Neural crest cell (in vitro differentiated cells): ENCODE measurements around the gene TRIM8. TPM values are rescaled to one million over a fixed set of nuclear protein-coding genes. Genes with fewer than 3 reads are reported as not detected.

Experiments used
- DNase-seq: peaks from one replicate; pipeline ENCODE4 v3.0.0; 2021; ENCODE audit warnings: low read depth, mixed read lengths, low spot score
- H3K27ac Mint-ChIP-seq: one replicate; pipeline ENCODE4 v1.8.0; 2021; ENCODE audit warnings: mild to moderate bottlenecking, mixed read lengths; ENCODE audit not compliant: unreplicated experiment
- H3K27me3 Mint-ChIP-seq: 2 replicates; pipeline ENCODE4 v1.8.0; 2021; ENCODE audit warnings: low read depth, mild to moderate bottlenecking, mixed read lengths
- H3K36me3 Mint-ChIP-seq: 2 replicates; pipeline ENCODE4 v1.8.0; 2021; ENCODE audit warnings: low read depth, mild to moderate bottlenecking, mixed read lengths
- H3K4me1 Mint-ChIP-seq: 2 replicates; pipeline ENCODE4 v1.8.0; 2021; ENCODE audit warnings: mixed read lengths
- H3K4me3 Mint-ChIP-seq: one replicate; pipeline ENCODE4 v1.8.0; 2021; ENCODE audit warnings: mild to moderate bottlenecking, mixed read lengths
- H3K9me3 Mint-ChIP-seq: 2 replicates; pipeline ENCODE4 v1.8.0; 2021; ENCODE audit warnings: mixed read lengths
- total RNA-seq: library from RNA; stranded (reverse); gene quantifications from 2 replicates; pipeline ENCODE4 v1.2.1, GENCODE V29; 2021
- TF ChIP-seq, protein P1 (sequence below): fragments of 200-600 bp; sonication (generic); conservative IDR thresholded peaks from 2 replicates; pipeline ENCODE4 v1.5.0; 2021; ENCODE audit warnings: antibody characterized with exemption, mild to moderate bottlenecking

The TRIM8 gene
- total RNA-seq, 1 donor from 2014 or later: 76.9 TPM

DNA sequence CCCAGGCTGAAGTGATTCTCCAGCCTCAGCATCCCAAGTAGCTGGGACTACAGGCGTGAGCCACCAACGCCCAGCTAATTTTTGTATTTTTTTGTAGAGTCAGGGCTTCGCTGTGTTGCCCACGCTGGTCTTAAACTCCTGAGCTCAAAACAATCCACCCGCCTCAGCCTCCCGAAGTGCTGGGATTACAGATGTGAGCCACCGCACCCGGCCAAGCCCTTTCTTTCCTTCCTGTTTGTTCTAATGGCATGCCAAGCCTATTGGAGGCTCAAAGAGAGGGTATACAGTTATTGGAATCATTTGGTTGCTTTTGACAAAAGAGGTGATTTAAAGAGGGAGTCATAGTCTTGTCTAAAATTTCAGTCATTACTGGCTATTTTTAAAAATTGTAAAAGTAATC is 46.0 kb upstream of the TRIM8 start:
- Mint-ChIP-seq H3K36me3 (peaks cover 2% of the 10 kb centered on the region), H3K4me1 (peaks cover 29% of the 10 kb centered on the region), H3K27me3 (no peaks in the 10 kb centered on the region), H3K4me3 (no peak overlapping the region), H3K27ac (no peak overlapping the region), H3K9me3 (no peaks in the 10 kb centered on the region)
- TF ChIP-seq, protein P1, sequence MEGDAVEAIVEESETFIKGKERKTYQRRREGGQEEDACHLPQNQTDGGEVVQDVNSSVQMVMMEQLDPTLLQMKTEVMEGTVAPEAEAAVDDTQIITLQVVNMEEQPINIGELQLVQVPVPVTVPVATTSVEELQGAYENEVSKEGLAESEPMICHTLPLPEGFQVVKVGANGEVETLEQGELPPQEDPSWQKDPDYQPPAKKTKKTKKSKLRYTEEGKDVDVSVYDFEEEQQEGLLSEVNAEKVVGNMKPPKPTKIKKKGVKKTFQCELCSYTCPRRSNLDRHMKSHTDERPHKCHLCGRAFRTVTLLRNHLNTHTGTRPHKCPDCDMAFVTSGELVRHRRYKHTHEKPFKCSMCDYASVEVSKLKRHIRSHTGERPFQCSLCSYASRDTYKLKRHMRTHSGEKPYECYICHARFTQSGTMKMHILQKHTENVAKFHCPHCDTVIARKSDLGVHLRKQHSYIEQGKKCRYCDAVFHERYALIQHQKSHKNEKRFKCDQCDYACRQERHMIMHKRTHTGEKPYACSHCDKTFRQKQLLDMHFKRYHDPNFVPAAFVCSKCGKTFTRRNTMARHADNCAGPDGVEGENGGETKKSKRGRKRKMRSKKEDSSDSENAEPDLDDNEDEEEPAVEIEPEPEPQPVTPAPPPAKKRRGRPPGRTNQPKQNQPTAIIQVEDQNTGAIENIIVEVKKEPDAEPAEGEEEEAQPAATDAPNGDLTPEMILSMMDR: no peak
- no peak for DNase-seq

DNA sequence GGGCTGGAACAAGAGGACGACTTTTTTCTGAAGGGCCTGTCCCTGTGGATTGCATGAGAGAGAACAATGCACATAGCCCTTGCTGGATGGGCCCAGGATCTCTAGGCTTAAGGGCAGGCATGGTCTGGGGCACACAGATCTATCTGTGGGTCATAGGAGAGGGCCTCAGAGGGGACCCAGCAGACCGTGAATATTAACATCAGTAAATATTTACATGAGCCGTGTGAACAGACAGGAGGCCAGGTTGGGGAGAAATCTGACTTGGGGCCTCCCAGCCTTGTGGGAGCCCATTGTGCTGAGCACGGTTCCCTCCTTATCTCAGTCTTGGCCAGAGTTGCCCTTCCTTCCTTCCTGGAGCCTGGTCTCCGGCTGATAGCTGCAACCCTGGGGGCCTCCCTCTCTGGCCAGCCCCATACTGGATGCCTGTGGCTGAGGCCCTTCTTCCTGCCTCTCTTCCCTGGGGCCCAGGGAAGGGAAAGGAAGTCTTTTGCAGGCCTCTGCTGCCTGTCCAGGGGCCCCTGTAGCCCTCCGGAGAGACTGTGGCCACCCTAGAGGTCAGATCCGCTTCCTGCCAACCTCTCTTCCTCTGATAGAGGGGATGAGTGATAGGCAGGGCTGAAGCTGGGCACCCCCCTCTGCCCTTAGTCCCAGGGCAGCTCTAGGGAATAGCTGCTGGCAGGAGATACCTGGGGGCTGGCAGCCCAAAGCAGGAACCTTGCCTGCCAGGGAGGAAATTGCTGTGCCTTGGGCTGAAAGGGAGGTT is 44.5 kb upstream of the TRIM8 start:
- no peak for DNase-seq
- no peaks in the 10 kb centered on the region for H3K27me3 Mint-ChIP-seq
- peaks cover 21% of the 10 kb centered on the region for H3K4me1 Mint-ChIP-seq
- H3K36me3 Mint-ChIP-seq: peaks cover 2% of the 10 kb centered on the region
- TF ChIP-seq, protein P1: no peak
- no peak overlapping the region for H3K4me3 Mint-ChIP-seq
- no peaks in the 10 kb centered on the region for H3K9me3 Mint-ChIP-seq
- H3K27ac Mint-ChIP-seq: peak overlapping the region; percentile 68

DNA sequence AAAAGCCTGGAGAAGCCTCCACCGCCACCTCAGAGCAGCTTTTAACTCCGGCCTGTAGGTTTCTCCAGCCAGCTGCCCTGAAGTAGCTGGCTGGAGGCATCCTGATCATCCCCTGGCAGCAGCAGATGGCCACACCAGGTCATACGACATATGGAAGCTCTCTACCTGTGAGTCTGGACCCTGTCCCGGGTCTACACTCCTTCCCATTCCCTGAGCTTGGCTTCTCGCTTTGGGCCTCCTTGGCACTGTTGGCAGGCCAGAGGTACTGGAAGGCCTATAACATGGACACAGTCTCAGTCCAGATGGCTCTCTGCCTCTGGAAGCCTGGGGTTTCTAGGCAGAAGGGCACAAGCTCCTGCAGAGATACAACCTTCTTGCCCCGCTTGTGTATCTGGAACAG is 43.5 kb upstream of the TRIM8 start:
- TF ChIP-seq, protein P1: no peak
- Mint-ChIP-seq H3K4me1 (peaks cover 21% of the 10 kb centered on the region), H3K27ac (peak overlapping the region; percentile 67), H3K4me3 (no peak overlapping the region), H3K36me3 (peaks cover 2% of the 10 kb centered on the region), H3K9me3 (no peaks in the 10 kb centered on the region), H3K27me3 (no peaks in the 10 kb centered on the region)
- no peak for DNase-seq

DNA sequence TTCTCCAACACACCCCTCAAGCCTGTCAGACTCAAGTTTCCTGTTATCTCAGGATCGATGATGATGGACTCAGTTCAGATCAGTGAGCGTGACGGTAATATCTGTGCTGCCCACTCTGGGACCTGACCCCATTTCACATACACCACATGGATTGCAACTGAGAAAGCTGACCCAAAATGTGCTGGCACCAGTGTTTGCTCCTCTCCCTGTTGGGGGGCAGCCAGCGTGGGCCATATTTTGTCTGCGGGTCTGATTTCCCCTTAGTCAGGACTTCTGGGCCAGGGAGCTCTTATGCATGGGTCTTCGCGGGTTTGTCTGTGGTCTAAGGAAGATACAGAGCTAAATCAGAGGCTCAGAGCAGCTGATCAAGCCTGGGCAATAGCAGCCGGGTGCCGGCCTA is 42.6 kb upstream of the TRIM8 start:
- Mint-ChIP-seq H3K27ac (no peak overlapping the region), H3K27me3 (no peaks in the 10 kb centered on the region), H3K4me3 (no peak overlapping the region), H3K4me1 (peaks cover 15% of the 10 kb centered on the region), H3K9me3 (no peaks in the 10 kb centered on the region), H3K36me3 (peaks cover 2% of the 10 kb centered on the region)
- no peak for DNase-seq
- TF ChIP-seq, protein P1: no peak

DNA sequence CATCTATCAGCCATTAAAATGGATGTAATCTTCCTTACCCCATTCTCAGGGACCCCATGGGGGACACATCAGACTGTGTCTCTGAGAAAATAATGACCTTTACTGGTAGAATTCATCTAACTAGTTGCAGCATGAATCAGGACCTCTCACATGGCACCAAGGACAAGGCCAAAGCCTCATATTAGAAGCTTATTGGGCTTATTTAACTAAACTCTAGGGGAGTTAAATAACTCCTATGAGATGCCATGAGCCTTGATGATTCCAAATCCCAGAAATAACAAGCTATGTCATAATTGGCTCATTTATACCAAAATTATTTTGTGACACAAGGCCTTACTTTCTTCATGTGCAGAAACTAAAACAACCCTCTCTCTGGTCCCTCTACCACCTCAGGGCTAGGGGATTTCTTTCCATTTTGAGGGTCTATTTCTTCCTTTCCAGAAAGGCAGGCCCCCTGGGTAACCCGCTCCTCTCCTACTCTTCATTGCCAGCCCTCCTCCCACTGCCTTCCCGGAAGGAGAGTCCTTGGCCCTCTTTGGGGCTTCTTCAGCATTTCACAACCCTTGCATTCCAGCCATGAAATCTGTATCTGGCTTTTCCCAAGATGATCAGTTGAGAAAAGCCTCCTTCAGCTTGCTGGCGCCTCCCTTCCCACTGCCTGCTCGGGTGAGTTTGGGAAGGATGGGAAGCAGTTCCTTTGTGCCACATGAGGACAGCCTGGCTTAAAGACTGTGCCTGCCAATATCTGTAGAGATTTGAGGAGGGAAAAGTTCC is 41.8 kb upstream of the TRIM8 start:
- Mint-ChIP-seq H3K4me3 (no peak overlapping the region), H3K4me1 (peaks cover 14% of the 10 kb centered on the region)
- TF ChIP-seq, protein P1: no peak

More for the DNA sequence above, 41.8 kb upstream of the TRIM8 start:
- no peak overlapping the region for H3K27ac Mint-ChIP-seq
- peaks cover 2% of the 10 kb centered on the region for H3K36me3 Mint-ChIP-seq
- no peaks in the 10 kb centered on the region for H3K27me3 Mint-ChIP-seq
- no peak for DNase-seq
- no peaks in the 10 kb centered on the region for H3K9me3 Mint-ChIP-seq
